KMS-11 (cell line): ENCODE results near the gene SYCE3.

Experiments
- H2AFZ ChIP-seq: fragments of 200-600 bp; sonication (generic); 2 replicates; pipeline ENCODE4 v1.6.1; 2016; ENCODE audit warnings: antibody characterized with exemption, mixed run types, low read depth
- H3K27ac ChIP-seq: fragments of 200-600 bp; sonication (generic); 2 replicates; pipeline ENCODE4 v1.6.1; 2016; ENCODE audit warnings: mild to moderate bottlenecking, mixed run types
- H3K27me3 ChIP-seq: fragments of 200-600 bp; sonication (generic); 2 replicates; pipeline ENCODE4 v1.6.1; 2017; ENCODE audit warnings: mild to moderate bottlenecking, low read depth, mixed run types, moderate library complexity; ENCODE audit not compliant: insufficient read depth
- H3K36me3 ChIP-seq: fragments of 200-600 bp; sonication (generic); 2 replicates; pipeline ENCODE4 v1.6.1; 2017; ENCODE audit warnings: mild to moderate bottlenecking, mixed run types; ENCODE audit not compliant: insufficient read depth
- H3K4me1 ChIP-seq: fragments of 200-600 bp; sonication (generic); 2 replicates; pipeline ENCODE4 v1.6.1; 2016; ENCODE audit warnings: mild to moderate bottlenecking, low read depth, mixed run types; ENCODE audit not compliant: poor library complexity, severe bottlenecking
- H3K4me2 ChIP-seq: fragments of 200-600 bp; sonication (generic); 2 replicates; pipeline ENCODE4 v1.7.0; 2016; ENCODE audit warnings: mild to moderate bottlenecking, mixed run types
- H3K4me3 ChIP-seq: fragments of 200-600 bp; sonication (generic); IDR thresholded peaks from 2 replicates; pipeline ENCODE4 v1.6.1; 2017; ENCODE audit warnings: low read depth, low read length, mixed read lengths; ENCODE audit not compliant: insufficient read depth
- H3K79me2 ChIP-seq: fragments of 200-600 bp; sonication (generic); 2 replicates; pipeline ENCODE4 v1.6.1; 2016; ENCODE audit warnings: low read depth, mixed run types; ENCODE audit not compliant: insufficient read depth
- H3K9ac ChIP-seq: fragments of 200-600 bp; sonication (generic); 2 replicates; pipeline ENCODE4 v1.6.1; 2016; ENCODE audit warnings: mild to moderate bottlenecking, mixed run types
- H4K20me1 ChIP-seq: fragments of 200-600 bp; sonication (generic); 2 replicates; pipeline ENCODE4 v1.6.1; 2016; ENCODE audit warnings: mild to moderate bottlenecking, mixed run types; ENCODE audit not compliant: insufficient read depth
- TF ChIP-seq, protein P1 (sequence below): fragments of 200-600 bp; sonication (generic); conservative IDR thresholded peaks from 2 replicates; pipeline ENCODE4 v1.6.1; 2017; ENCODE audit warnings: low read depth, mild to moderate bottlenecking, antibody characterized with exemption, low read length, moderate library complexity, mixed read lengths

The SYCE3 gene

DNA sequence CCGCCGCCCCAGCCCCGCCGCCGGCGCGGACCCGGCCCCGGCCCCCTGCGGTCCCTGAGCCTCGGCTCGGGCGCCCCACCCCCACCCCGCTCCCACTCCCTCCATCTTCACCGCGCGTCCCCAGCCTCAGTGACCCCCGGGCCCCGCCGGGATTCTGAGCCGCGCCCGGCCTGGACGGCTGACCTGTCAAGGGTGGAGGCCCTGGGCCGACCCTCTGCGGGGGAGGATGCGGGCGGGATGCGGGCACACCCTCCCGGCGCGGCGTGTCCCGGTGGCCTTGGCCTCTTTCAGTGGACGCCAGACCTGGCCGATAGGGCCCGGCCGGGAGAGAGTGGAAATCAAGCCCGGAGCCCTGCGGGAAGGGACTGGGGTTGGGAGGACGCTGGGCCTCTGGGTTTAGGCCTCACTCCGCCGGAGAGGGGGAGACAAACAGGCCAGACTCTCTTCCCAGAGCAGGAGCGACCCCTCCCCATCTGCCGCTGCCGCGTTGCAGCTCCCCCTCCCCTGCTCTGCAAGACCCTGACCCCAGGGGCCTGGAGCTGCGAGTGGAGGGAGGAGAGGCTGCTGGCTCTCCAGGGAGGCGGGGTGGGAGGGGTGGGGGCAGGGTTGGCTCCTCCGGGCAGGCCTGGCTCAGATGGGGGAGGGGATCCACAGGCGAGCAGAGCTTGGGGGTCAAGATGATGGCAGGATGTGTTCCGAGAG lies 38.4 kb upstream of the SYCE3 start:
- TF ChIP-seq, protein P1, sequence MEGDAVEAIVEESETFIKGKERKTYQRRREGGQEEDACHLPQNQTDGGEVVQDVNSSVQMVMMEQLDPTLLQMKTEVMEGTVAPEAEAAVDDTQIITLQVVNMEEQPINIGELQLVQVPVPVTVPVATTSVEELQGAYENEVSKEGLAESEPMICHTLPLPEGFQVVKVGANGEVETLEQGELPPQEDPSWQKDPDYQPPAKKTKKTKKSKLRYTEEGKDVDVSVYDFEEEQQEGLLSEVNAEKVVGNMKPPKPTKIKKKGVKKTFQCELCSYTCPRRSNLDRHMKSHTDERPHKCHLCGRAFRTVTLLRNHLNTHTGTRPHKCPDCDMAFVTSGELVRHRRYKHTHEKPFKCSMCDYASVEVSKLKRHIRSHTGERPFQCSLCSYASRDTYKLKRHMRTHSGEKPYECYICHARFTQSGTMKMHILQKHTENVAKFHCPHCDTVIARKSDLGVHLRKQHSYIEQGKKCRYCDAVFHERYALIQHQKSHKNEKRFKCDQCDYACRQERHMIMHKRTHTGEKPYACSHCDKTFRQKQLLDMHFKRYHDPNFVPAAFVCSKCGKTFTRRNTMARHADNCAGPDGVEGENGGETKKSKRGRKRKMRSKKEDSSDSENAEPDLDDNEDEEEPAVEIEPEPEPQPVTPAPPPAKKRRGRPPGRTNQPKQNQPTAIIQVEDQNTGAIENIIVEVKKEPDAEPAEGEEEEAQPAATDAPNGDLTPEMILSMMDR: no peak
- no peak overlapping the region for H2AFZ ChIP-seq
- H3K4me1 ChIP-seq: no peaks in the 10 kb centered on the region
- H3K27me3 ChIP-seq: peaks cover 25% of the 10 kb centered on the region
- no peak overlapping the region for H3K9ac ChIP-seq
- H4K20me1 ChIP-seq: no peaks in the 10 kb centered on the region
- no peaks in the 10 kb centered on the region for H3K36me3 ChIP-seq
- H3K4me2 ChIP-seq: no peak overlapping the region
- no peaks in the 10 kb centered on the region for H3K79me2 ChIP-seq
- H3K27ac ChIP-seq: no peak overlapping the region
- H3K4me3 ChIP-seq: no peak overlapping the region

DNA sequence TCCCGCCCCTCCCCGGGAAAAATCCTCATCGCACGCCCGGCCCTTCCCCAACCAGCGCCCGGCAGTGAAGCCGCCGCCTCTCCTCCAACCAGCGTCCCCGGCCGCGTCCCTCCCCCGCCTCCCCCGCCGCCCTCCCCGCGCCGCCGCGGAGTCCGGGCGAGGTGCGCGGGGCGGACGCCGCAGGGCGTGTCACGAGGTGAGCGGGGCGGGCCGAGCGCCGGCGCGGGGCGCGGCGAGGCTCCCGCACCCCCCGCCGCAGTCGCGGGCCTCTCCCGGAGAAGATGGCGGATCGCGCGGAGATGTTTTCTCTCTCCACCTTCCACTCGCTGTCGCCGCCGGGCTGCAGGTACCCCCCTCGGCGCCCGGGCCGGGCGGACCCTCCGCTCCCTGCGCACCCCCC lies 37.8 kb upstream of the SYCE3 start, which contains the start of gene MAPK8IP2:
TSS of gene MAPK8IP2 (plus strand) at position 256 of the 400 bp plus-strand sequence. CDS start at position 282, 26 bp downstream.
- H3K4me2 ChIP-seq: no peak within 1 kb of the TSS
- TF ChIP-seq, protein P1: no peak
- no peaks in the 10 kb centered on the region for H3K79me2 ChIP-seq
- H3K27me3 ChIP-seq: peaks cover 22% of the 10 kb centered on the region
- H3K4me3 ChIP-seq: no peak within 1 kb of the TSS
- H2AFZ ChIP-seq: no peak within 1 kb of the TSS
- H3K9ac ChIP-seq: no peak within 1 kb of the TSS
- no peaks in the 10 kb centered on the region for H4K20me1 ChIP-seq
- H3K4me1 ChIP-seq: no peaks in the 10 kb centered on the region
- no peaks in the 10 kb centered on the region for H3K36me3 ChIP-seq
- H3K27ac ChIP-seq: no peak within 1 kb of the TSS

DNA sequence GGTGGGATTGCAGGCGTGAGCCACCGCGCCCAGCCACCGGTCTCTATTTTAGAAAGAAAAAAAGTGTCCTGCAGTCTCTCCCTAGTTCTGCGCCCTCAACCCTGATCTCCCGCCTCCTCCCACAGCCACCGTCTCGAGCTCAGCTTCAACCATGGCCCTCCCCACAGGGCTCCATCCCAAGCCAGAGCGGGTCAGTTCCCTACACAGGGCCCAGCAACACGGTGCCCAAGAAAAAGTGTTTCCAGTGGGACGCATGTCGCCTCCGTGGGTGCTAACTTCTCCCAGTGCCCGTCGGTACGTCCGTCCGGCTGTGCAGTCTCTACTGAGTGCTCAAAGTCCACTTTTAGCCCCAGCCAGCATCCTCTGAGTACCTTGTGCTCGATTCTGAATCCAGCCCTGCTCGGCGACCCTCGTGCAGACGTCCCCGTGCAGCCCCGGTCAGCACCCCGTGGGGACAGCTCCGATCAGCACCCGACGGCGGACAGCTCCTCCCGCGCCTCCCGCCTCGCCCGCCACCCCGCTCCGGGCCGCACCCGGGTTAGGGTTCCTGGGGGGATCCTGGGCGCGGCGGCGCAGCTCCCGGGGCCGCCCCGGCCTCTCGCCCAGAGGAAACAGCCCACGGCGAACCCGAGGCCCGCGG lies 37.2 kb upstream of the SYCE3 start:
- Histone ChIP-seq H3K4me1 (no peaks in the 10 kb centered on the region), H3K4me3 (no peak overlapping the region), H4K20me1 (no peaks in the 10 kb centered on the region), H3K27ac (no peak overlapping the region), H3K27me3 (peaks cover 22% of the 10 kb centered on the region), H3K4me2 (no peak overlapping the region), H2AFZ (no peak overlapping the region), H3K36me3 (no peaks in the 10 kb centered on the region), H3K9ac (no peak overlapping the region), H3K79me2 (no peaks in the 10 kb centered on the region)
- TF ChIP-seq, protein P1: no peak

DNA sequence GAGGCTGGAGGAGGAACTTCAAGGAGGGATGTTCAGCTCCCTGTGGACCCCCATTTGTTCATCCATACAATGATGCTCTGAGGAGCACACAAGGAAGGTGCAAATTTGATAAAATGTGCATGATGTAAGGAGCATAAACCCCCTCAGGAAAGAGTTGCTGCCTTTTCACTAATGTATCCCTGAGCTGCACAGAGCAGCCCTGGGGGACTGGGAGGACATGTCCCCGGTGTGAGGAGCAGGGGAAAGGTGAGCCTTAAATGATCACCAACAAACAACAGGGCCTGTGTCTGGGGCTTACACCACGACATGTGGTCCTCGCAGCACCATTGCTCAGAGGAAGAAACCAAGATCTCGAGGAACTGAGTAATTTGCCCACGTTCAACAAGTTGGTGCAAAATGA lies 34.4 kb upstream of the SYCE3 start:
- H3K79me2 ChIP-seq: no peaks in the 10 kb centered on the region
- no peak overlapping the region for H3K4me3 ChIP-seq
- TF ChIP-seq, protein P1: no peak
- no peak overlapping the region for H3K27ac ChIP-seq
- no peaks in the 10 kb centered on the region for H3K4me1 ChIP-seq
- no peaks in the 10 kb centered on the region for H4K20me1 ChIP-seq
- H2AFZ ChIP-seq: no peak overlapping the region
- no peak overlapping the region for H3K4me2 ChIP-seq
- H3K27me3 ChIP-seq: peaks cover 7% of the 10 kb centered on the region; the same call in 1 of the 2 replicates
- H3K9ac ChIP-seq: no peak overlapping the region
- H3K36me3 ChIP-seq: no peaks in the 10 kb centered on the region
